GM23248 (cell line): Measurements from ENCODE around the gene OPHN1. TPM values are rescaled to one million over a fixed set of nuclear protein-coding genes. Genes with fewer than 3 reads are reported as not detected.
A peak's percentile ranks its signal among the peaks of the same experiment; 100 is the strongest.
"Not testable (repeated sequence)": the region's sequence is repeated elsewhere in the genome, so short reads cannot be mapped to it uniquely, and the experiment has no call there.

Source experiments
- DNase-seq: peaks from one replicate; pipeline ENCODE4 v3.0.0-alpha.2; 2015
- H2AFZ ChIP-seq: fragments of 200-600 bp; sonication (generic); 2 replicates; pipeline ENCODE4 v1.6.1; 2016; ENCODE audit warnings: antibody characterized with exemption
- H3F3A ChIP-seq: fragments of 200-600 bp; sonication (generic); 2 replicates; pipeline ENCODE4 v1.6.1; 2016; ENCODE audit warnings: mild to moderate bottlenecking, antibody characterized with exemption, mixed run types; ENCODE audit not compliant: insufficient read depth
- H3K27ac ChIP-seq: fragments of 200-600 bp; sonication (generic); 2 replicates; pipeline ENCODE4 v1.5.1; 2016; ENCODE audit warnings: mild to moderate bottlenecking
- H3K27me3 ChIP-seq: fragments of 200-600 bp; sonication (generic); replicated peaks from 2 replicates; pipeline ENCODE4 v1.6.1; 2016; ENCODE audit warnings: mild to moderate bottlenecking; ENCODE audit not compliant: insufficient read depth
- H3K36me3 ChIP-seq: fragments of 200-600 bp; sonication (generic); 2 replicates; pipeline ENCODE4 v1.6.1; 2016; ENCODE audit warnings: low read depth, mild to moderate bottlenecking
- H3K4me1 ChIP-seq: fragments of 200-600 bp; sonication (generic); 2 replicates; pipeline ENCODE4 v1.6.1; 2016; ENCODE audit warnings: mild to moderate bottlenecking; ENCODE audit not compliant: insufficient read depth
- H3K4me2 ChIP-seq: fragments of 200-600 bp; sonication (generic); one replicate; pipeline ENCODE4 v1.6.1; 2016; ENCODE audit warnings: mild to moderate bottlenecking; ENCODE audit not compliant: unreplicated experiment
- H3K4me3 ChIP-seq: fragments of 200-600 bp; sonication (generic); 2 replicates; pipeline ENCODE4 v1.5.1; 2016; ENCODE audit warnings: mild to moderate bottlenecking
- H3K79me2 ChIP-seq: fragments of 200-600 bp; sonication (generic); 2 replicates; pipeline ENCODE4 v1.6.1; 2016; ENCODE audit warnings: mild to moderate bottlenecking; ENCODE audit not compliant: insufficient read depth
- H3K9ac ChIP-seq: fragments of 200-600 bp; sonication (generic); 2 replicates; pipeline ENCODE4 v1.6.1; 2016; ENCODE audit warnings: mild to moderate bottlenecking
- H3K9me2 ChIP-seq: fragments of 200-600 bp; sonication (generic); 2 replicates; pipeline ENCODE4 v1.6.1; 2016; ENCODE audit warnings: mixed run types, mild to moderate bottlenecking, moderate library complexity; ENCODE audit not compliant: insufficient read depth
- H3K9me3 ChIP-seq: fragments of 200-600 bp; sonication (generic); one replicate; pipeline ENCODE4 v1.6.1; 2017; ENCODE audit warnings: low read depth
- H4K20me1 ChIP-seq: fragments of 200-600 bp; sonication (generic); 2 replicates; pipeline ENCODE4 v1.6.0; 2016; ENCODE audit not compliant: insufficient read depth
- EZH2 ChIP-seq: fragments of 200-600 bp; sonication (generic); IDR thresholded peaks from 2 replicates; pipeline ENCODE4 v1.6.1; 2018; ENCODE audit warnings: antibody characterized with exemption, mild to moderate bottlenecking; ENCODE audit not compliant: insufficient read depth, poor library complexity, severe bottlenecking
- EZH2phosphoT487 ChIP-seq: fragments of 200-600 bp; sonication (generic); IDR thresholded peaks from 2 replicates; pipeline ENCODE4 v1.6.1; 2018; ENCODE audit warnings: antibody characterized with exemption, moderate library complexity, mild to moderate bottlenecking, low read depth; ENCODE audit not compliant: insufficient read depth
- WGBS, 2 experiments: methylation state at CpG; one replicate each; pipeline ENCODE4 v1.1.6; 2015 to 2017; ENCODE audit warnings: low lambda C conversion rate in 2 of 2, low coverage in 1 of 2; ENCODE audit errors: missing lambda C conversion rate in 2 of 2; 5-methylcytosine and 5-hydroxymethylcytosine counted together
- in situ Hi-C: fragments of 300-500 bp; cut with MboI; formaldehyde crosslinking; loops from 2 replicates; pipeline ENCODE4 v1.15.0; 2020
- polyA plus RNA-seq: library from polyadenylated mRNA; unstranded; fragments of >200 nt; fragmentation: Nextera tagmentation; extraction: Ambion mirVana; gene quantifications from 2 replicates; pipeline ENCODE4 v1.2.1, GENCODE V29; 2016
- total RNA-seq: library from RNA; depleted of rRNA; stranded (reverse); fragments of >200 nt; shearing (Covaris generic); gene quantifications from 2 replicates; pipeline ENCODE4 v1.2.3, GENCODE V29; 2014

Gene OPHN1
- total and polyA plus RNA-seq, 2 experiments from 2014 or later: 4.3 to 4.5 TPM

GRCh38 chrX:68284281-68284904 lies 148.9 kb downstream of the OPHN1 start:
- no peak for TF ChIP-seq EZH2
- TF ChIP-seq EZH2phosphoT487: no peak
- H3K4me3 ChIP-seq: no peak overlapping the region
- no peak overlapping the region for H3K4me2 ChIP-seq
- no peaks in the 10 kb centered on the region for H3F3A ChIP-seq
- no peak overlapping the region for H2AFZ ChIP-seq
- no peak overlapping the region for H3K9ac ChIP-seq
- H3K9me2 ChIP-seq: no peaks in the 10 kb centered on the region
- in situ Hi-C loops: no loop called here
- H3K36me3 ChIP-seq: no peaks in the 10 kb centered on the region
- no peaks in the 10 kb centered on the region for H3K9me3 ChIP-seq
- 90 to 94% methylated on average over 2 of the region's 2 CpGs for WGBS, 2 experiments
- DNase-seq: no peak
- H4K20me1 ChIP-seq: no peaks in the 10 kb centered on the region
- no peaks in the 10 kb centered on the region for H3K4me1 ChIP-seq
- no peaks in the 10 kb centered on the region for H3K79me2 ChIP-seq
- no peak overlapping the region for H3K27ac ChIP-seq
- no peaks in the 10 kb centered on the region for H3K27me3 ChIP-seq

GRCh38 chrX:68273887-68274286 lies 159.4 kb downstream of the OPHN1 start:
- Histone ChIP-seq H2AFZ (no peak overlapping the region), H3F3A (no peaks in the 10 kb centered on the region), H3K9me3 (no peaks in the 10 kb centered on the region), H3K27ac (no peak overlapping the region), H3K27me3 (no peaks in the 10 kb centered on the region), H3K4me1 (no peaks in the 10 kb centered on the region), H3K36me3 (no peaks in the 10 kb centered on the region), H3K79me2 (no peaks in the 10 kb centered on the region), H3K9me2 (no peaks in the 10 kb centered on the region), H3K9ac (no peak overlapping the region), H3K4me2 (no peak overlapping the region), H4K20me1 (no peaks in the 10 kb centered on the region), H3K4me3 (no peak overlapping the region)
- WGBS, 2 experiments: 0 to 17% methylated on average over 1 of the region's 1 CpG
- in situ Hi-C loops: no loop called here
- peak; percentile 30 for DNase-seq
- TF ChIP-seq EZH2phosphoT487: no peak
- no peak for TF ChIP-seq EZH2

DNA sequence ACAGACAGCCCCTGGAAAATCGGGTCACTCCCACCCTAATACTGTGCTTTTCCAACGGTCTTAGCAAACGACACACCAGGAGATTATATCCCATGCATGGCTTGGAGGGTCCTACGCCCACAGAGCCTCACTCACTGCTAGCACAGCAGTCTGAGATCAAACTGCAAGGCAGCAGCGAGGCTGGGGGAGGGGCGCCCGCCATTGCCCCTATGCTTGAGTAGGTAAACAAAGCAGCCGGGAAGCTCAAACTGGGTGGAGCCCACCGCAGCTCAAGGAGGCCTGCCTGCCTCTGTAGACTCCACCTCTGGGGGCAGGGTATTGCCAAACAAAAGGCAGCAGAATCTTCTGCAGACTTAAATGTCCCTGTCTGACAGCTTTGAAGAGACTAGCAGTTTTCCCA lies 168.5 kb downstream of the OPHN1 start:
- in situ Hi-C loops, H2AFZ ChIP-seq, H3K9me3 ChIP-seq, H3K4me3 ChIP-seq, H3K27ac ChIP-seq, H3K27me3 ChIP-seq, H4K20me1 ChIP-seq, H3K4me2 ChIP-seq, H3K9me2 ChIP-seq, H3K4me1 ChIP-seq, DNase-seq, H3K9ac ChIP-seq, H3F3A ChIP-seq, H3K79me2 ChIP-seq, H3K36me3 ChIP-seq: not testable (repeated sequence)
- WGBS, 2 experiments: 81 to 92% methylated on average over 4 to 9 of the region's 9 CpGs

DNA sequence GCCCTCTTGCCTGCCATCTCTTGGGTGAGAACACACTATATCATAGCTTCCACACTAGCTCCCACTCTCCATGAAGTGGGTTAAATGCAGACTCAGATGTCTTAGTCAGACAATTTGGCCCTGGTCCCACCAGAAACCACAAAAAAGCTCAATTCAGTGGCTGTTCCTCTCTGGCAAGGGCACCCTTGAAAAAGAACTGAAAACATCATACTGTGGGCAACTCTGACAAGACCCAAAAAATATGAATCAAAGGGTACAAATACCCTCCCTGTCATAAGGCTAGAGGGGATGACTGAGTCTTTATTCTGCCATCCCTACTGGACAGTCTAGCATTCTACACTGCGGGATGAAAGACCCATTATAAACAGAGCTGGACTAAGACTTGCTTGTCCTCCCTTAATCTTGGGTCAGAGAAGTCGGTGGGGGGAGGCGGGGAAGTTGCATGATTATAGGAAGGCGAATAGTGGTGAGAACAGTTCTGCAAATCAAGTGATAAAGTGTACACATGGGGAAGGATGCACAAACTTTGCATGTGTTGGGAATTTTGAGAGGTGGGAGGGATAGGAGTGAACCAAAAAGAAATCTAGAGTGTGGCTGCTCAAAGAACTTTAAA lies 172.1 kb downstream of the OPHN1 start:
- H3K9ac ChIP-seq: no peak overlapping the region
- H4K20me1 ChIP-seq: no peaks in the 10 kb centered on the region
- no peaks in the 10 kb centered on the region for H3K4me1 ChIP-seq
- 86 to 92% methylated on average over 4 of the region's 4 CpGs for WGBS, 2 experiments
- H3K4me3 ChIP-seq: no peak overlapping the region
- H3K36me3 ChIP-seq: no peaks in the 10 kb centered on the region
- DNase-seq: peak; percentile 45
- in situ Hi-C loops: no loop called here
- no peaks in the 10 kb centered on the region for H3F3A ChIP-seq
- no peak overlapping the region for H3K4me2 ChIP-seq
- H3K9me2 ChIP-seq: no peaks in the 10 kb centered on the region
- H3K9me3 ChIP-seq: no peaks in the 10 kb centered on the region
- TF ChIP-seq EZH2 (no peak), EZH2phosphoT487 (no peak)
- H3K27ac ChIP-seq: no peak overlapping the region
- H3K79me2 ChIP-seq: no peaks in the 10 kb centered on the region
- H2AFZ ChIP-seq: no peak overlapping the region
- H3K27me3 ChIP-seq: no peaks in the 10 kb centered on the region
